ENCODE results near the gene APOL5.
"Not testable (repeated sequence)": the region's sequence is repeated elsewhere in the genome, so short reads cannot be mapped to it uniquely, and the experiment has no call there.

The APOL5 gene

GRCh38 chr22:35712672-35713071, 5.0 kb upstream of the APOL5 start:
- no peak for DNase-seq

GRCh38 chr22:35719212-35719875, 1.7 kb downstream of the APOL5 start:
- DNase-seq: no peak

- no peak for DNase-seq
Observed at GRCh38 chr22:35721960-35722359, 4.3 kb downstream of the APOL5 start.

DNA sequence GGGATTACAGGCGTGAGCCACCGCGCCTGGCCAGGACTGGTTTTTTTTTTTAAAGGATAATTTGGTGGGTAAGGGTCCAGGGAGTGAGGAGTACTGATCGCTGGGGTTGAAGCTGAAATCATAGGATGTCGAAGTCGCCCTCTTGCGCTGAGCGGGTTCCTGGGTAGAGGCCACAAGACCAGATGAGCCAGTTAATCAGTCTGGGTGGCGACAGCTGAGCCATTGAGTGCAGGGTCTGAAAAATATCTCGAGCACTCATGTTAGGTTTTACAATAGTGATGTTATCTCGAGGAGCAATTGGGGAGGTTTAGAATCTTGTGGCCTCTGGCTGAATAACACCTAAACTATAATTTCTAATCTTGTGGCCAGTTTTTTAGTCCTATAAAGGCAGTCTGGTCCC, 7.8 kb downstream of the APOL5 start:
- DNase-seq: no peak

DNA sequence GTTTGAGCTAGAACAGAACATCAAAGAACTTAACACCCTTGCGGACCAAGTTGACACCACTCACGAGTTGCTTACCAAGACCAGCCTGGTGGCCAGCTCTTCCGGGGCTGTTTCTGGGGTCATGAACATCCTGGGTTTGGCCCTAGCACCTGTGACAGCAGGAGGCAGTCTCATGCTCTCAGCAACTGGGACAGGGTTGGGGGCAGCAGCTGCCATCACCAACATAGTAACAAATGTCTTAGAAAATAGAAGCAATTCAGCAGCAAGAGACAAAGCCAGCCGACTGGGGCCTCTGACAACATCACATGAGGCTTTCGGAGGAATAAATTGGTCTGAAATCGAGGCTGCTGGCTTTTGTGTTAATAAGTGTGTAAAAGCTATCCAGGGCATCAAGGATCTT, 8.7 kb downstream of the APOL5 start:
- DNase-seq: no peak

- DNase-seq: no peak
Observed at GRCh38 chr22:35726933-35727332, 9.3 kb downstream of the APOL5 start.

DNA sequence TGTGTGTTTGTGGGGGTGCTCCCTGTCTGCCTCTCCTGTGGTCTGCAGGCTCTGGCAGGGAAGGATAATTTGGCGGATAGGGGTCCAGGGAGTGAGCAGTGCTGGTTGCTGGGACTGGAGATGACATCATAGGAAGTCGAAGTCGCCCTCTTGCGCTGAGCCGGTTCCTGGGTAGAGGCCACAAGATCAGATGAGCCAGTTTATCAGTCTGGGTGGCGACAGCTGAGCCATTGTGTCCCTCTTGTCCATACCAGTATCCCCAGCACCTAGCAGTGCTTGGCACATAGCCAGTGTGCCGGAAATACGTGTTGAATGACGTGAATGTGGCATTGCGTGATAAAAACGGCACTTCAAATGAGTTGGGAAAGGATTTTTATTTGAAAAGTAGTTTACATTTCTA, 9.8 kb downstream of the APOL5 start:
- DNase-seq: no peak

DNA sequence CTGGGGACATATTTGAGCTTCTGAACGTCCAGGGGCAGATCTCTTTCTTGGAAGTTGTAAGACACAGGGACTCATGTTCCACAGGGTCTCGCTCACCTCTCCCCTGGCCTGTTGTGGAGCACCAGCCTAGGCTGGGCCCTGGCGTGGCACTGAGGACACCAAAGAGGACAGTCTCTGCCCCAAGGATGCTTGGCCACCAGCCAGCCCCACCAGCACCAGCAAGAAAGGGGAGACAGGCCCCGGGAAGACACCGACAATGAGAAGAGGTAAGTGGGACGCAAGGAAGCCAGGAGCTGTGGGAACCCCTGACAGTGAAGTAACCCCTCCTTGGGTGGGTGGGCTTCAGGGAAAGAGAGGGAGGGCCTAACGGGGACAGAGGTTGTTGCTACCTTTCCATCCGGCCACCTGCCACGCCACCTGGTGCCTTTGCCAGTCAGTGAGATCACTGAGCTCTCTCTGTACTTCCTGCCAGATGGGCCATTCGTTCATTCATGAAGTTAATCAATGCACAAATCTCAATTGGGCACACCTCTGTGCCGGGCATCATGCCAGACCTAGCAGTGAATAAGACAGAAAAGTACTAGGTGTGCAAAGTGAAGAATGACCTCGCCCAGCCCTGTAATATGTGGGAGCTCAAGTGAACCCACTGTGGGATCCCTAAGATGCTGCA, 11.1 kb downstream of the APOL5 start:
- no peak for DNase-seq

GRCh38 chr22:35729309-35729698, 11.6 kb downstream of the APOL5 start:
- no peak for DNase-seq

- DNase-seq: no peak
Observed at GRCh38 chr22:35731321-35731720, 13.6 kb downstream of the APOL5 start.

GRCh38 chr22:35732116-35732515, 14.4 kb downstream of the APOL5 start:
- no peak for DNase-seq

GRCh38 chr22:35733036-35733435, 15.4 kb downstream of the APOL5 start:
- no peak for DNase-seq

DNA sequence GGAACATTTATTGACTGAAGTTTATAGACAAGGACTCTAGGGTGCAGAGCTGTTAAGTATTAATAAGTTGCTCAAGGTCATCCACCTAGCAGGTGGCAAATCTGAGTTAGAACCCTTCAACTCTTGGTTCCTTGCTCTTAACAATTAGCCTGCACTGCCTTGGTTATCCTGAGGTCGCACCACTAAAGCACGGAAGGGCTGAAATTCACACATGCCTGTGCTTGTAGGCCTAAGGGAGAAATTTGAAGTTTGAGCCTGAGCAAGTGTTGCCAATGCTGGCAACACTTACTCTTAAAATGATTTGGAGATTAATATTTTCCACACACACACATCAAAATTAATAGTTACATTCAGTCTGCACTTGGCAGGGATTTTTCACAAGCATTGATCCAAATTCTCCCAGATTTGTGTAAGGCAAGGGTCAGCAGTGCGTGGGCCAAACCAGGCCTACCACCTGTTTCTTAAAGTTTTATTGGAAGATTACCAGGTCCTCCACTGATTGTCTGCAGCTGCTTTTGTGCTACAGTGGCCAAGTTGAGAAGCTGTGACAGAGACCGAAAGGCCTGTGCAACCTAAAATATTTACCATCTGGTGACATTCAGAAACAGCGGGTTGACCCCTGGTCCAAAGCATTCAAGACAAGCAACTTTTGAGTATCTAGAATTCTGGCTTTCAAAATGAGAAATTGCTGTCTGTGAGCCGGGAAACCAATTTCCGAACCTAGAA, 16.3 kb downstream of the APOL5 start:
- no peak for DNase-seq

DNA sequence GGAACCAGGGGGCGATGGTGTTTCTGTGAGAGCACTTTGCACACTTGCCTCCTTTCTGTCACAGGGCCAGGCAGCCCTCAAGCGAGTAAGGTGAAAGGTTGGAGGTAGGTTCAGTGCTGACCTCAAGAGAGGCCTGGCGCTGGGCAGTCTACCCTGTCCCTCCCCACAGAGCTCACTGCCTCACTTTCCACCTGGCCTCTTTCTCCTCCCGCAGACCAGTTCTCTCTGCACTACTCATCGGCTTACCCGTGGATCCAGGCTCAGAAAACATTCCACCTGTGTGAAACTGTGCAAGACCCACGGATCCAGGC, 16.8 kb downstream of the APOL5 start:
- DNase-seq: no peak

GRCh38 chr22:35735542-35735941, 17.9 kb downstream of the APOL5 start:
- no peak for DNase-seq

DNA sequence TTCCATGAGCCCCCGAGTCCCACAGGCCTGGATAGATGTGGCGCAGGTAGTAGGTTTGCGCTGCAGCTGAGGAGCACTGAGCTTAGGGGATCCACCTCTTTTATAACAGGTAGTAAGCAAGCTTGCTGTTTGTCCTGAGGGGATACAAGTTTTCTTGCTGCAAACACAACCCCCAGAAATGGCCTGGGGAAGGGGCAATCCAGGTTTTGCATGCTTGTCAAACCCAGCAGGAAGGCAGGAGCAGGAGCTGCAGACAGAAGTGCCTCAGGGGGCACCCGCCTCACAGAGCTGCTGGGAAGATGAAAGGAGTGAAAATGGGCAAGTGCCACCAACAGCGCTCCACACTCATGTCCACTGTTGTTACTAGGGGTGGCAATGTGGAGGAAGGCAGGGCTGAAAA, 18.5 kb downstream of the APOL5 start:
- DNase-seq: no peak

DNA sequence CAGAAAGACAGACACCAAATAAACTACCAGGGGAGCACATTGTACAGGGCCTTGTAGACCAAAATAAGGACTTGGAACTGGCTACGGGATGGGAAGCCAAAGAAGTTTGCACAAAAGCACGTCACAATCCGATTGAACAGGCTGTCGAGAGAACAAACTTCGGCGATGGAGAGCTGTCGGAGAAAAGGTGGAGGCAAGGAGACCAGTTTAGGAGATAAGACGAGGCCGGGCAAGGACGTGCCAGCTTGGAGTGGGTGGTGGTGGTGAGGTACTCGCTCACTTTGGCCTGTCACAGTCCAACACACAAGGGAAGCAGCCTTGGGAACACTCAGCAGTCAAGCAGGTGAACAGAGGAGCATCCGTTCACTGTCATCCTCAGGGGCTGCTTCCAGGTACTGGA, 19.0 kb downstream of the APOL5 start:
- DNase-seq: no peak

- not testable (repeated sequence) for DNase-seq
Observed at GRCh38 chr22:35737886-35738285, 20.2 kb downstream of the APOL5 start.

- no peak for DNase-seq
Observed at GRCh38 chr22:35739076-35739930, 21.6 kb downstream of the APOL5 start.

- DNase-seq: no peak
Observed at GRCh38 chr22:35739931-35740380, 22.3 kb downstream of the APOL5 start.

DNA sequence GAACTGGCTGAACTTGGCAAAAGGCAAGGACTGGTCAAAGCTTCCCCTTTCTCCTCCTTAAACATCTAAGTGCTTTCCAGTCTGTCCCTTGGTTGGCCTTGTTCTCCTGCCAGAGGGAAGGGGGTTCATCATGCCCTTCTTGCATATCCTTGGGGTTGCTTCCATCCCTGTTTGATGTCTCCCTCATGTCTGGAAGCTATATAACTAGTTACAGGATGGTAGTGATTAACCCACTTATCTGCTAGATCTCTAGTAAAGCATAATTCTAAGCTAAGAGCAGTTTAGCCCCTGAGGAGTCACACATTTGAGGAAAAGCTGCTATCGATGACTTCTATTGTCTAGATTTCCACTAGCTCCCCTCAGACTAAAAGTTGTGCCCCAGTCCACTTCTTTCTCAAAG, 22.9 kb downstream of the APOL5 start:
- no peak for DNase-seq

DNA sequence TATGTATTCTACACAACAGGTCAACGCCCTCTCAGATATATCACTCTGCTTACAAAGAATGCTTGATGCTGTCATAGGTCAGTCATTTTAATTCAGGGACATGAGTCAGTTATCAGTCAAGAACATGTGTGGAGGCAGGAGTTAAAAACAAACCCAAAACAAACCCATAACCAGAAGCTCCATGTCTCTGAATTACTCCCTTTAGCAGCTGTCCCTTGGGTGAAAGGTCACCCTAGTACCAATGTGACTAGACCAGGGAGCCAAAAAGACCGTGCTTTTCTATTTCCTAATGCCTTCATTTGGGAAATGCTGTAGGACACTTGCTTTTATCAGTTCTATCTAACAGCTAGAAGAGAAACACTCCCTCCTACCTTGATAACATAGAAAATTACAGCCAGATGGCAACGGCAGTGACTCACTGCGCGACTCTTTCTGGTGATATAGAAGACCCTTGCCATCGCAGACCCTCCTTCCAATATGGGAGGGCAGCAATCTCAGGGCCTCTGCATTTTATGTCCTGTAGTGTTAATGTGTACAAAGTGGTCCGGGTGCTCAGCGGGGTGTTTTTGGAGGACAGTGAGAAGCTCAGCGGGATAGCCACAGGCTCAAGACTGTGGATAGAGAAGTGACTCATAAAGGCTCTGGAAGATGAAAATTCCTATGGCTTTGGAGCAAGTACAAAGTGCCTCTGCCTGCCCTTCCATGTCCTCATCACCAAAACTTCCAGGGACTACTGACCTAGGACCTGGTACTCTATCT, 24.8 kb downstream of the APOL5 start:
- peak in 1 of 2 donors; percentile 1 for DNase-seq

Data from bone marrow (tissue), 2 donors.